Left lobe of liver (tissue), 2 donors: ENCODE data around the gene MYO16. TPM values are rescaled to one million over a fixed set of nuclear protein-coding genes. Genes with fewer than 3 reads are reported as not detected.
A peak's percentile ranks its signal among the peaks of the same experiment; 100 is the strongest.

Experiments used
- ATAC-seq: fragments of 200-7000 bp; cut with Tn5 transposase; one replicate; pipeline ENCODE4 v1.9.1; 2020; ENCODE audit warnings: mild to moderate bottlenecking, moderate library complexity
- DNase-seq: peaks from one replicate; pipeline ENCODE4 v3.0.0-alpha.2; 2020; ENCODE audit warnings: low spot score
- total RNA-seq: library from RNA; stranded (reverse); gene quantifications from one replicate; pipeline ENCODE4 v1.2.1, GENCODE V29; 2021
- donor health status: DM: no; HTN: no; CAD: no; lungs with moderate emphysema.
- donor health status: DM: no; HTN: yes; CAD: no.

Gene MYO16
- total RNA-seq, 1 donor from 2014 or later, result 2.7 TPM

GRCh38 chr13:108926862-108927261, 297.5 kb downstream of the MYO16 start:
- DNase-seq, result no peak
- ATAC-seq, result no peak

- ATAC-seq (no peak), DNase-seq (no peak)
Measured at GRCh38 chr13:108927615-108928014, 298.2 kb downstream of the MYO16 start.

GRCh38 chr13:108929532-108930206, 300.3 kb downstream of the MYO16 start:
- DNase-seq, result no peak
- peak; percentile 73 for ATAC-seq

GRCh38 chr13:108932196-108932595, 302.8 kb downstream of the MYO16 start:
- no peak for DNase-seq
- no peak for ATAC-seq

- DNase-seq (no peak), ATAC-seq (no peak)
Measured at GRCh38 chr13:108933061-108933460, 303.6 kb downstream of the MYO16 start.

- ATAC-seq (no peak), DNase-seq (no peak)
Measured at GRCh38 chr13:108938155-108938554, 308.7 kb downstream of the MYO16 start.

GRCh38 chr13:108940121-108940520, 310.7 kb downstream of the MYO16 start:
- ATAC-seq (no peak), DNase-seq (no peak)

- ATAC-seq, result no peak
- DNase-seq, result no peak
Measured at GRCh38 chr13:108943842-108944241, 314.4 kb downstream of the MYO16 start.

- ATAC-seq (peak; percentile 57), DNase-seq (no peak)
Measured at GRCh38 chr13:108944760-108945159, 315.3 kb downstream of the MYO16 start.

GRCh38 chr13:108947551-108948030, 318.2 kb downstream of the MYO16 start:
- ATAC-seq, result no peak
- no peak for DNase-seq

- ATAC-seq (no peak), DNase-seq (no peak)
Measured at GRCh38 chr13:108948251-108948671, 318.9 kb downstream of the MYO16 start.

- DNase-seq, result no peak
- ATAC-seq, result no peak
Measured at GRCh38 chr13:108950333-108951010, 321.1 kb downstream of the MYO16 start.

- ATAC-seq (no peak), DNase-seq (no peak)
Measured at GRCh38 chr13:108955741-108956140, 326.3 kb downstream of the MYO16 start.

GRCh38 chr13:108957369-108958012, 328.1 kb downstream of the MYO16 start:
- ATAC-seq (no peak), DNase-seq (no peak)

GRCh38 chr13:108958013-108958376, 328.6 kb downstream of the MYO16 start:
- DNase-seq, result no peak
- no peak for ATAC-seq

GRCh38 chr13:108959234-108959633, 329.8 kb downstream of the MYO16 start:
- ATAC-seq, result no peak

GRCh38 chr13:108960006-108960405, 330.6 kb downstream of the MYO16 start:
- DNase-seq, result no peak

More at GRCh38 chr13:108959234-108959633, 329.8 kb downstream of the MYO16 start:
- no peak for DNase-seq

GRCh38 chr13:108961542-108962125, 332.2 kb downstream of the MYO16 start:
- ATAC-seq, result peak; percentile 99
- DNase-seq, result no peak

More at GRCh38 chr13:108960006-108960405, 330.6 kb downstream of the MYO16 start:
- ATAC-seq, result no peak

GRCh38 chr13:108962654-108963053, 333.2 kb downstream of the MYO16 start:
- DNase-seq (no peak), ATAC-seq (no peak)

- ATAC-seq (no peak), DNase-seq (no peak)
Measured at GRCh38 chr13:108963276-108963810, 333.9 kb downstream of the MYO16 start.
